Type B pancreatic cell (in vitro differentiated cells): Measurements from ENCODE around the gene CD4. TPM values are rescaled to one million over a fixed set of nuclear protein-coding genes. Genes with fewer than 3 reads are reported as not detected.

ENCODE experiments used
- DNase-seq: peaks from one replicate; pipeline ENCODE4 v3.0.0; 2021; ENCODE audit warnings: mixed read lengths; ENCODE audit not compliant: unreplicated experiment; ENCODE audit errors: extremely low spot score
- H3K27ac Mint-ChIP-seq: 2 replicates; pipeline ENCODE4 v1.8.0; 2021; ENCODE audit warnings: mild to moderate bottlenecking, mixed read lengths
- H3K27me3 Mint-ChIP-seq: 2 replicates; pipeline ENCODE4 v1.8.0; 2021; ENCODE audit warnings: mixed read lengths
- H3K36me3 Mint-ChIP-seq: 2 replicates; pipeline ENCODE4 v1.8.0; 2021; ENCODE audit warnings: mixed read lengths
- H3K4me1 Mint-ChIP-seq: one replicate; pipeline ENCODE4 v1.8.0; 2021; ENCODE audit warnings: mixed read lengths; ENCODE audit not compliant: unreplicated experiment
- H3K4me3 Mint-ChIP-seq: 2 replicates; pipeline ENCODE4 v1.8.0; 2021; ENCODE audit warnings: mild to moderate bottlenecking, mixed read lengths
- H3K9me3 Mint-ChIP-seq: 2 replicates; pipeline ENCODE4 v1.8.0; 2021; ENCODE audit warnings: mixed read lengths
- CTCF ChIP-seq: fragments of 200-600 bp; sonication (generic); conservative IDR thresholded peaks from 2 replicates; pipeline ENCODE4 v1.5.0; 2021; ENCODE audit warnings: antibody characterized with exemption, mild to moderate bottlenecking
- total RNA-seq: library from RNA; stranded (reverse); gene quantifications from 2 replicates; pipeline ENCODE4 v1.2.1, GENCODE V29; 2021; ENCODE audit warnings: low replicate concordance

Gene CD4
- total RNA-seq, 1 donor from 2014 or later = 0.65 TPM

GRCh38 chr12:6763380-6763779 lies 25.9 kb upstream of the CD4 start:
- Mint-ChIP-seq H3K9me3 (peaks cover 5% of the 10 kb centered on the region), H3K4me1 (peaks cover 31% of the 10 kb centered on the region), H3K36me3 (peaks cover 4% of the 10 kb centered on the region), H3K4me3 (peak overlapping the region; percentile 85), H3K27me3 (peaks cover 18% of the 10 kb centered on the region), H3K27ac (peak overlapping the region; percentile 73)
- DNase-seq = no peak
- no peak for TF ChIP-seq CTCF

- peak; percentile 88 for DNase-seq
- Mint-ChIP-seq H3K9me3 (peaks cover 5% of the 10 kb centered on the region), H3K27me3 (peaks cover 22% of the 10 kb centered on the region), H3K36me3 (peaks cover 4% of the 10 kb centered on the region), H3K4me1 (peaks cover 40% of the 10 kb centered on the region), H3K4me3 (peak overlapping the region; percentile 85), H3K27ac (peak overlapping the region; percentile 73)
- no peak for TF ChIP-seq CTCF
These were observed 25.1 kb upstream of the CD4 start for GRCh38 chr12:6764011-6764828.

DNA sequence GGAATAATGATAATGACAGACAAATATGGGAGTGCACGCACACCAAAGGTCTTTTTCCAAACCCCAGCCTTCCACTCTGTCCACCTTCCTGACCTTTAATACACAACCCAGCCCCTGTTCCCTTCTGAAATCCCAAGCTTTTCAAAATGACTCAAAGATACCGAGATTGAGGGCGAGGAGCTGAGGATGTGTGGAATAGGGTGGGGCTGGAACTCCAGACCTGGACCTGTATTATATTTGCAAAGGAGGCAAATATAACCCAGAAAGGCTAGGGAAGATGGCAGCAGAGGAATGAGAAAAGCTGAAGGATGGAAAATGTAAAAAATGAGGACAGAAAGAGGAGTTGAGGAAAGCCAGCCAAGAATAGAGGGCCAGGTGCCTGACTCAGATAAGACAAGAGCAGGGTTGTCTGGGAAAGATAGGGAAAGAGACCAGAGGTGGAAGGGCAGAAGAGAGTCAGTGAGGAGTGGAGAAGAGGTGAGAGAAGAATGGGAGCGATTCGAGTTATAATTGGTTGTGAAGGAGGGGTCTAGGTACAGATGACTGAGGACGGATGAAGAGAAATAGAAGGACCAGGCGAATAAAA lies 24.2 kb upstream of the CD4 start:
- Mint-ChIP-seq H3K27me3 (peaks cover 22% of the 10 kb centered on the region), H3K4me3 (peak overlapping the region; percentile 85), H3K4me1 (peaks cover 38% of the 10 kb centered on the region), H3K9me3 (peaks cover 5% of the 10 kb centered on the region), H3K27ac (peak overlapping the region; percentile 73), H3K36me3 (peaks cover 4% of the 10 kb centered on the region)
- no peak for TF ChIP-seq CTCF
- DNase-seq = no peak

- peak within 1 kb of the TSS; percentile 96 for H3K27ac Mint-ChIP-seq
- peak within 1 kb of the TSS; percentile 97 for H3K4me3 Mint-ChIP-seq
These were observed 23.4 kb upstream of the CD4 start, which contains the start of gene PTMS for GRCh38 chr12:6765634-6766581. TSS of gene PTMS (plus strand) at chr12:6766363. CDS start at chr12:6766706, 343 bp downstream.

More at GRCh38 chr12:6765634-6766581, 23.4 kb upstream of the CD4 start, which contains the start of gene PTMS:
- Mint-ChIP-seq H3K4me1 (peaks cover 38% of the 10 kb centered on the region), H3K36me3 (peaks cover 4% of the 10 kb centered on the region), H3K27me3 (peaks cover 23% of the 10 kb centered on the region), H3K9me3 (peaks cover 5% of the 10 kb centered on the region)
- DNase-seq = peak; percentile 88
- no peak for TF ChIP-seq CTCF
